Activated T-helper 17 cell treated with anti-CD3 and anti-CD28 coated beads, Interleukin-2, amount 50 U/mL, for 72 hours (primary cell): ENCODE results near the gene LRRK1. TPM values are rescaled to one million over a fixed set of nuclear protein-coding genes. Genes with fewer than 3 reads are reported as not detected.
A peak's percentile ranks its signal among the peaks of the same experiment; 100 is the strongest.

ENCODE experiments used
- ATAC-seq: fragments of 150-1000 bp; cut with Tn5 transposase; replicated peaks from 2 replicates; pipeline ENCODE4 v1.10.0; 2021; ENCODE audit warnings: mild to moderate bottlenecking, moderate library complexity
- H3K27ac Mint-ChIP-seq: one replicate; pipeline ENCODE4 v1.8.0; 2022; ENCODE audit warnings: mixed read lengths
- H3K27me3 Mint-ChIP-seq: one replicate; pipeline ENCODE4 v1.8.0; 2022; ENCODE audit warnings: mixed read lengths
- H3K36me3 Mint-ChIP-seq: one replicate; pipeline ENCODE4 v1.8.0; 2022; ENCODE audit warnings: low read depth, mild to moderate bottlenecking, mixed read lengths
- H3K4me1 Mint-ChIP-seq: one replicate; pipeline ENCODE4 v1.8.0; 2022; ENCODE audit warnings: mixed read lengths
- H3K4me3 Mint-ChIP-seq: one replicate; pipeline ENCODE4 v1.8.0; 2022; ENCODE audit warnings: mild to moderate bottlenecking, mixed read lengths
- H3K9me3 Mint-ChIP-seq: one replicate; pipeline ENCODE4 v1.8.0; 2022; ENCODE audit warnings: mixed read lengths
- total RNA-seq, 2 donors: library from RNA; stranded (reverse); gene quantifications; one replicate each; pipeline ENCODE4 v1.2.3, GENCODE V29; 2022

The LRRK1 gene
- total RNA-seq, 2 donors from 2014 or later = 0.74 to 0.82 TPM

- Mint-ChIP-seq H3K4me3 (no peak overlapping the region), H3K27ac (no peak overlapping the region), H3K9me3 (no peaks in the 10 kb centered on the region), H3K4me1 (no peaks in the 10 kb centered on the region), H3K27me3 (peaks cover 14% of the 10 kb centered on the region), H3K36me3 (no peaks in the 10 kb centered on the region)
- no peak for ATAC-seq
Observed at GRCh38 chr15:100899601-100900000, 19.6 kb upstream of the LRRK1 start.

- peaks cover 16% of the 10 kb centered on the region for H3K27me3 Mint-ChIP-seq
- H3K36me3 Mint-ChIP-seq = no peaks in the 10 kb centered on the region
- no peaks in the 10 kb centered on the region for H3K4me1 Mint-ChIP-seq
- no peak overlapping the region for H3K4me3 Mint-ChIP-seq
- ATAC-seq = no peak
- H3K9me3 Mint-ChIP-seq = no peaks in the 10 kb centered on the region
- no peak overlapping the region for H3K27ac Mint-ChIP-seq
Observed at GRCh38 chr15:100900136-100900794, 18.9 kb upstream of the LRRK1 start.

- H3K27me3 Mint-ChIP-seq = peaks cover 21% of the 10 kb centered on the region
- ATAC-seq = no peak
- no peaks in the 10 kb centered on the region for H3K4me1 Mint-ChIP-seq
- H3K27ac Mint-ChIP-seq = no peak overlapping the region
- no peaks in the 10 kb centered on the region for H3K36me3 Mint-ChIP-seq
- H3K4me3 Mint-ChIP-seq = no peak overlapping the region
- no peaks in the 10 kb centered on the region for H3K9me3 Mint-ChIP-seq
Observed at GRCh38 chr15:100900795-100901169, 18.4 kb upstream of the LRRK1 start.

- H3K36me3 Mint-ChIP-seq = no peaks in the 10 kb centered on the region
- no peaks in the 10 kb centered on the region for H3K9me3 Mint-ChIP-seq
- ATAC-seq = no peak
- peaks cover 18% of the 10 kb centered on the region for H3K27me3 Mint-ChIP-seq
- no peak overlapping the region for H3K4me3 Mint-ChIP-seq
- no peak overlapping the region for H3K27ac Mint-ChIP-seq
- no peaks in the 10 kb centered on the region for H3K4me1 Mint-ChIP-seq
Observed at GRCh38 chr15:100901296-100901695, 17.9 kb upstream of the LRRK1 start.

DNA sequence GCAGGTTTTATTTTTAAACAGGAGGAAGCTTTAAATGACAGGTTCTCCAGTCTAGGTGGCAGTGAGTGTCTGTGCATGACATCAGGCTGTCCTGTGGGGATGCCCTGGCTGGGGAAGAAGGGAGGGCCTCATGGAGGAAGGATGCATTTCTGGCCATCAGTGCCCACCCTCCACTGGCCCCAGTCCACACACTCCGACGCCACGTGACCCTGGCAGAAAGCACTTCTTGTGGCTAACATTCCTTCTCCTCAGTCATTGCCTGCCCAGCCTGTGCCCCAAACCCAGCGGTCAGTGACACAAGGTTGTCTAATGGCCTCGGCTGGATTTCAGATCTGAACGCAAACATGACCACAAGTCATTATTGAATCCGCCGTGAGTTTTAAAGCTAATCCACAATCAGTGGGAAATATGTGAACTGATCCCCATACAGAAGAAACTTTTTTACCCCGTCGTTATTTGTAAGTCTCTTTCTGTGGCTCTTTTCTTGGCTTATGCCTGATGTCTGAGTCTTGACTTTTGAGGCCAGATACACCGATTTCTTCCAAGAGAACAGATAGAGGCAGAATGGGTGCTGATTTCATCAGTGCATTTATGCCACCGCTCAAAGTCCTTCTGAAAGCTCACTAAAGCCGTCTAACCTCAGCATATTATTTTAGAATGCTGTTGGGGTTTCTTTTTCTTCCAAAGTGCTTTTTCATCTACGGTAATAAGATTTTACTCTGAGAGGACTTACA is 17.3 kb upstream of the LRRK1 start:
- Mint-ChIP-seq H3K27me3 (peaks cover 19% of the 10 kb centered on the region), H3K4me3 (no peak overlapping the region), H3K36me3 (no peaks in the 10 kb centered on the region), H3K9me3 (no peaks in the 10 kb centered on the region), H3K27ac (no peak overlapping the region), H3K4me1 (no peaks in the 10 kb centered on the region)
- no peak for ATAC-seq

DNA sequence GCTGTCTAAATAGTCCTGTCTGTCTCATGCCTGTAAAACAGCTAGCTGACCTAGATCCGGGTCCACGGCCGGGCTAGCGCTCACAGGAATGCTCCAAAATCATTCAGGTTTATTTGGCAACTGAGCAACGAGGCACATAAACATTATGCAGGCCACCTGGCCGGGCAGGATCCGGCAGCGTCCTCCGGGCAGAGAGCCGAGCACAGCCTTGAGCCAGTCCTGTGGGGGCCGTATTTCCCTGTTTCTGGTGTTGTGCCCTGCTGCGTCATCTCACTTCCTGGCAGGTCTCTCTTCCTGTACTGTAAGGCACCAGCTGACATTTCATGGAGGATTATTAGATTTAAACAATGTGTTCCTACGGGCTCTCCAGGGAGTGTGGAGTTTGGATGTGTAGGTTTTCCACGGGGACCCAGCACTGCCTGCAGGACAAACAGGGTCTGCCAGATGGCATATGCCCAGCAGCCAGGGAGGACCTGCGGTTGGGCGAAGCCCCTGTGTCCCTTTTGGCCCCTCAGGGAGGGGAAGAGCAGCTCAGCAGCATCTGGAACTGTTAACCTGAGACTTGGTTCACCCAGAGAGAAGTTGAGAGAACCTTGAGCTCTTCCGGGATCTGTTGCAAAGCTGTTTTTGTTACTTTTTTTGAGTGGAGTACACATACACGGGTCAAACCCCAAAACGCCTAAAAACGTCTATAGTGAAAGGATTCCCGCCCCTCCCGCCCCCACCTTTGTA is 16.6 kb upstream of the LRRK1 start:
- Mint-ChIP-seq H3K9me3 (no peaks in the 10 kb centered on the region), H3K27me3 (peaks cover 21% of the 10 kb centered on the region), H3K4me1 (no peaks in the 10 kb centered on the region), H3K4me3 (no peak overlapping the region), H3K27ac (peak overlapping the region; percentile 17), H3K36me3 (no peaks in the 10 kb centered on the region)
- ATAC-seq = no peak

GRCh38 chr15:100903168-100903554 is 16.0 kb upstream of the LRRK1 start:
- Mint-ChIP-seq H3K9me3 (no peaks in the 10 kb centered on the region), H3K27me3 (peaks cover 18% of the 10 kb centered on the region), H3K27ac (no peak overlapping the region), H3K4me1 (no peaks in the 10 kb centered on the region), H3K36me3 (no peaks in the 10 kb centered on the region), H3K4me3 (no peak overlapping the region)
- ATAC-seq = no peak

DNA sequence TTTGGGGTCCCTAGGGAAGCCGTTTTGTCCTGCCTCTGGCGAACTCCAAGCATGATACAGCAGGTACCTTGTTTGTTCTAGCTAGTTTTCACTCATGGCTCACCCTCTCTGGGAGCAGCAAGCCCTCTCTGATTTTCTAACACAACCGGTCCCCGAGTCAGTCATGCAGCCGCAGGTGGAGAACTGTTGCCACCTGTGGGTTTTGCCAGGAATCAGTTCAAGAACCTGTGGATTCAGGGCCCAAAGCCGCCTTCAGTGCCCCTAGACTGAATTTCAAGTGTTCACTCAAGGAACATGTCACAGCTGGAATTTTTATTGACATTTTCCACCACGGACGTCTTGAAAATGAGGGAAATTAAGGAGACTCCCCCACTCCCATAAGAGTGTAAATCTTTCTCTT is 13.3 kb upstream of the LRRK1 start:
- Mint-ChIP-seq H3K4me3 (no peak overlapping the region), H3K9me3 (no peaks in the 10 kb centered on the region), H3K27ac (no peak overlapping the region), H3K36me3 (no peaks in the 10 kb centered on the region), H3K4me1 (no peaks in the 10 kb centered on the region), H3K27me3 (peaks cover 23% of the 10 kb centered on the region)
- ATAC-seq = no peak

DNA sequence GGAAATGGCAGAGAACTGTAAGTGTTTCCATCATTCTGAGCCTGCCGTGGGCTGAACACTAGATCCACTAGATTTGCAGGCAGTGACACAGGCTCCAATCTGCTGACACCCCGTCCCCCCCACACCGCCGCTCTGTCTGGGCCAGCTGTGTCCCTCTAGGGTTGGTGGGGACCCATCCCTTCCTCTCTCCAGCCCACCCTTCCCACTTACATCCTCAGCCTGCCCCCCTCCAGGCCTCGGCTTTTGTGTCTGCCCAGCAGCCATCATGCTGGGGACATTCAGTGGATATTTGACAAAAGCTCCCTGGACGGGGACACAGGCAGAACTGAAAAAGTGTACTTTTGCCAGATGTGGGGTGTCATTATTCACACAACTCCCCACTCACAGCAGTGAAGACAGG is 10.7 kb upstream of the LRRK1 start:
- Mint-ChIP-seq H3K4me1 (no peaks in the 10 kb centered on the region), H3K27me3 (peaks cover 30% of the 10 kb centered on the region)

DNA sequence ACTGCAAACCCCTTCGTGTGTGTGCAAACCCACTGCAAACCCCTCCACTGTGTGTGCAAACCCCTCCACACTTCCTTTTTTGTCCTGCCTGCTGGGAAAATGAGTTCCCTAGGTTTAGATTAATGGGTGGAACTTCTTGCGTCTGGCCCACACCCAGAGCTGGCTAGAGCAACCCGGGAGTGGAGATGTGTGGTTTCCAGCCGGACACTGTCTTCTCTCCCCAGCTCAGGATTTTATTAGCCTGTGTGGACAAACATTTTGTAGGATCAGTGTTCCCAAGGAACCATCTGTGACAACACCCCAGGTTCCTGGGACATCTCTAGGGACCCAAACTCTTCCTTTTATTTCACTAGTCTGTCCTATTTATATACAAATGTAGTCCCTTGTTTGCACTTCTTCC is 9.6 kb upstream of the LRRK1 start:
- Mint-ChIP-seq H3K27ac (no peak overlapping the region), H3K36me3 (no peaks in the 10 kb centered on the region), H3K27me3 (peaks cover 38% of the 10 kb centered on the region), H3K9me3 (no peaks in the 10 kb centered on the region), H3K4me3 (no peak overlapping the region), H3K4me1 (no peaks in the 10 kb centered on the region)
- ATAC-seq = no peak

More for the DNA sequence above, 10.7 kb upstream of the LRRK1 start:
- Mint-ChIP-seq H3K9me3 (no peaks in the 10 kb centered on the region), H3K36me3 (no peaks in the 10 kb centered on the region), H3K27ac (no peak overlapping the region), H3K4me3 (no peak overlapping the region)
- ATAC-seq = no peak

GRCh38 chr15:100909989-100910955 is 8.9 kb upstream of the LRRK1 start:
- Mint-ChIP-seq H3K9me3 (no peaks in the 10 kb centered on the region), H3K27me3 (peaks cover 41% of the 10 kb centered on the region), H3K4me1 (no peaks in the 10 kb centered on the region), H3K36me3 (no peaks in the 10 kb centered on the region), H3K27ac (no peak overlapping the region), H3K4me3 (no peak overlapping the region)
- no peak for ATAC-seq

DNA sequence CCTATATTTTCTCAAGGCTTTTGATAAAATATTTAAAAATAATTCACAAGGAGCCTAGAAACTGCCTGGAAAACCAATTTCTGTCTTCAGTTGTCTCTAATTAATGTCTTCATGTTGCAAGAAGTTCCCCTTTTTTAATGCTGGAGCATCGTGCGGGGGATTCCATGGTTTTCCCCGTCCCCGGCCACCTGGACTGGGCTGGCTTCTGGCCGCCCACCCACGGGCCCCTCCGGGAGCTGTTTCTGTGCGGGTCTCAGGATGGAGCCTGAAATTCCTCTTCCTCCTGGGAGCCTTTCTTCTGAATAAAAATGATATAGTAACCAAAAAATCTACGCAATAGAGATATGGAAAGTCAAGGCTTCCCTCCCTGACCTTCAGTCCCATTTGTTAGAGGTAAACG is 8.1 kb upstream of the LRRK1 start:
- Mint-ChIP-seq H3K27me3 (peaks cover 41% of the 10 kb centered on the region), H3K4me3 (no peak overlapping the region), H3K36me3 (no peaks in the 10 kb centered on the region), H3K27ac (no peak overlapping the region), H3K9me3 (no peaks in the 10 kb centered on the region), H3K4me1 (no peaks in the 10 kb centered on the region)
- ATAC-seq = no peak

DNA sequence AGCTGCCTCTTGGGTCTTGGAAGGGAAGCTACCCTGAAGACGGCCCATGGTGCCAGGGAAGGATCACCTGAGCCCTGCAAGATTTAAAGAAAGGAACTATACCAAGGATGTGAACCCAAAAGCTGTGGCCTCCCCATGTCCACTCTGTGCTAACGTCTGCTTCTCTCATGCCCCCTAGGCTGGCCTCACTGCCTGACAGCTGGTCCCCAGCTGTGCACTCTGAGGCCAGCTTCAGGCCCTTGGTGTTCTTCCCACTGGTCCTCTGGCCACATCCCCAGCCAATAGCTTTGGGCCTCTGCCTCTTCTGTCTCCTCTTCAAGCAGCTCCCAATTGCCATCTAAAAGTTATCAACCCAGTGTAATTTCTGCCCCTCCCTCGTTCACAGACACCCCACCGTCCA is 5.2 kb upstream of the LRRK1 start:
- H3K27ac Mint-ChIP-seq = no peak overlapping the region
- H3K36me3 Mint-ChIP-seq = no peaks in the 10 kb centered on the region
- peaks cover 54% of the 10 kb centered on the region for H3K27me3 Mint-ChIP-seq
- H3K4me3 Mint-ChIP-seq = no peak overlapping the region
- no peak for ATAC-seq
- peaks cover 5% of the 10 kb centered on the region for H3K4me1 Mint-ChIP-seq
- no peaks in the 10 kb centered on the region for H3K9me3 Mint-ChIP-seq

- no peak overlapping the region for H3K27ac Mint-ChIP-seq
- H3K36me3 Mint-ChIP-seq = no peaks in the 10 kb centered on the region
- peaks cover 5% of the 10 kb centered on the region for H3K4me1 Mint-ChIP-seq
- H3K9me3 Mint-ChIP-seq = no peaks in the 10 kb centered on the region
- peaks cover 47% of the 10 kb centered on the region for H3K27me3 Mint-ChIP-seq
- no peak for ATAC-seq
- H3K4me3 Mint-ChIP-seq = no peak overlapping the region
Observed at GRCh38 chr15:100914876-100915275, 4.3 kb upstream of the LRRK1 start.
